Measurements from ENCODE around the gene HSD17B14. TPM values are rescaled to one million over a fixed set of nuclear protein-coding genes. Genes with fewer than 3 reads are reported as not detected.
A peak's percentile ranks its signal among the peaks of the same experiment; 100 is the strongest.

The HSD17B14 gene
- total and polyA plus RNA-seq, 9 of the 15 experiments (the other 6 are each of a cell fraction or from before 2014, with no cell fraction given), result 0.16 TPM; not detected in 8

DNA sequence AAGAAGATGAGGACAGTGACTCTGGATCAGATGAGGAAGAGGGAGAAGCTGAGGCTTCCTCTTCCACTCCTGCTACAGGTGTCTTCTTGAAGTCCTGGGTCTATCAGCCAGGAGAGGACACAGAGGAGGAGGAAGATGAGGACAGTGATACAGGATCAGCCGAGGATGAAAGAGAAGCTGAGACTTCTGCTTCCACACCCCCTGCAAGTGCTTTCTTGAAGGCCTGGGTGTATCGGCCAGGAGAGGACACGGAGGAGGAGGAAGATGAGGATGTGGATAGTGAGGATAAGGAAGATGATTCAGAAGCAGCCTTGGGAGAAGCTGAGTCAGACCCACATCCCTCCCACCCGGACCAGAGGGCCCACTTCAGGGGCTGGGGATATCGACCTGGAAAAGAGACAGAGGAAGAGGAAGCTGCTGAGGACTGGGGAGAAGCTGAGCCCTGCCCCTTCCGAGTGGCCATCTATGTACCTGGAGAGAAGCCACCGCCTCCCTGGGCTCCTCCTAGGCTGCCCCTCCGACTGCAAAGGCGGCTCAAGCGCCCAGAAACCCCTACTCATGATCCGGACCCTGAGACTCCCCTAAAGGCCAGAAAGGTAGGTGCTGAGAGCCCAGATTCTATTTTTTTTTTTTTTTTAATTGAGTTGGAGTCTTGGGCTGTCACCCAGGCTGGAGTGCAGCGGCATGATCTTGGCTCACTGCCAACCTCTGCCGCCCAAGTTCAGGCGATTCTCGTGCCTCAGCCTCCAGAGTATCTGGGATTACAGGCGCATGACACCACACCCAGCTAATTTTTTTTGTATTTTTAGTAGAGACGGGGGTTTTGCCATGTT, 38.2 kb upstream of the HSD17B14 start (continued):
- TF ChIP-seq, protein P1, sequence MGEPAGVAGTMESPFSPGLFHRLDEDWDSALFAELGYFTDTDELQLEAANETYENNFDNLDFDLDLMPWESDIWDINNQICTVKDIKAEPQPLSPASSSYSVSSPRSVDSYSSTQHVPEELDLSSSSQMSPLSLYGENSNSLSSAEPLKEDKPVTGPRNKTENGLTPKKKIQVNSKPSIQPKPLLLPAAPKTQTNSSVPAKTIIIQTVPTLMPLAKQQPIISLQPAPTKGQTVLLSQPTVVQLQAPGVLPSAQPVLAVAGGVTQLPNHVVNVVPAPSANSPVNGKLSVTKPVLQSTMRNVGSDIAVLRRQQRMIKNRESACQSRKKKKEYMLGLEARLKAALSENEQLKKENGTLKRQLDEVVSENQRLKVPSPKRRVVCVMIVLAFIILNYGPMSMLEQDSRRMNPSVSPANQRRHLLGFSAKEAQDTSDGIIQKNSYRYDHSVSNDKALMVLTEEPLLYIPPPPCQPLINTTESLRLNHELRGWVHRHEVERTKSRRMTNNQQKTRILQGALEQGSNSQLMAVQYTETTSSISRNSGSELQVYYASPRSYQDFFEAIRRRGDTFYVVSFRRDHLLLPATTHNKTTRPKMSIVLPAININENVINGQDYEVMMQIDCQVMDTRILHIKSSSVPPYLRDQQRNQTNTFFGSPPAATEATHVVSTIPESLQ (CRISPR knock-in tag; IDR thresholded peaks at IDR 0.05), result peak; percentile 51; the same call in 1 of the 2 replicates
- TF ChIP-seq, protein P2, sequence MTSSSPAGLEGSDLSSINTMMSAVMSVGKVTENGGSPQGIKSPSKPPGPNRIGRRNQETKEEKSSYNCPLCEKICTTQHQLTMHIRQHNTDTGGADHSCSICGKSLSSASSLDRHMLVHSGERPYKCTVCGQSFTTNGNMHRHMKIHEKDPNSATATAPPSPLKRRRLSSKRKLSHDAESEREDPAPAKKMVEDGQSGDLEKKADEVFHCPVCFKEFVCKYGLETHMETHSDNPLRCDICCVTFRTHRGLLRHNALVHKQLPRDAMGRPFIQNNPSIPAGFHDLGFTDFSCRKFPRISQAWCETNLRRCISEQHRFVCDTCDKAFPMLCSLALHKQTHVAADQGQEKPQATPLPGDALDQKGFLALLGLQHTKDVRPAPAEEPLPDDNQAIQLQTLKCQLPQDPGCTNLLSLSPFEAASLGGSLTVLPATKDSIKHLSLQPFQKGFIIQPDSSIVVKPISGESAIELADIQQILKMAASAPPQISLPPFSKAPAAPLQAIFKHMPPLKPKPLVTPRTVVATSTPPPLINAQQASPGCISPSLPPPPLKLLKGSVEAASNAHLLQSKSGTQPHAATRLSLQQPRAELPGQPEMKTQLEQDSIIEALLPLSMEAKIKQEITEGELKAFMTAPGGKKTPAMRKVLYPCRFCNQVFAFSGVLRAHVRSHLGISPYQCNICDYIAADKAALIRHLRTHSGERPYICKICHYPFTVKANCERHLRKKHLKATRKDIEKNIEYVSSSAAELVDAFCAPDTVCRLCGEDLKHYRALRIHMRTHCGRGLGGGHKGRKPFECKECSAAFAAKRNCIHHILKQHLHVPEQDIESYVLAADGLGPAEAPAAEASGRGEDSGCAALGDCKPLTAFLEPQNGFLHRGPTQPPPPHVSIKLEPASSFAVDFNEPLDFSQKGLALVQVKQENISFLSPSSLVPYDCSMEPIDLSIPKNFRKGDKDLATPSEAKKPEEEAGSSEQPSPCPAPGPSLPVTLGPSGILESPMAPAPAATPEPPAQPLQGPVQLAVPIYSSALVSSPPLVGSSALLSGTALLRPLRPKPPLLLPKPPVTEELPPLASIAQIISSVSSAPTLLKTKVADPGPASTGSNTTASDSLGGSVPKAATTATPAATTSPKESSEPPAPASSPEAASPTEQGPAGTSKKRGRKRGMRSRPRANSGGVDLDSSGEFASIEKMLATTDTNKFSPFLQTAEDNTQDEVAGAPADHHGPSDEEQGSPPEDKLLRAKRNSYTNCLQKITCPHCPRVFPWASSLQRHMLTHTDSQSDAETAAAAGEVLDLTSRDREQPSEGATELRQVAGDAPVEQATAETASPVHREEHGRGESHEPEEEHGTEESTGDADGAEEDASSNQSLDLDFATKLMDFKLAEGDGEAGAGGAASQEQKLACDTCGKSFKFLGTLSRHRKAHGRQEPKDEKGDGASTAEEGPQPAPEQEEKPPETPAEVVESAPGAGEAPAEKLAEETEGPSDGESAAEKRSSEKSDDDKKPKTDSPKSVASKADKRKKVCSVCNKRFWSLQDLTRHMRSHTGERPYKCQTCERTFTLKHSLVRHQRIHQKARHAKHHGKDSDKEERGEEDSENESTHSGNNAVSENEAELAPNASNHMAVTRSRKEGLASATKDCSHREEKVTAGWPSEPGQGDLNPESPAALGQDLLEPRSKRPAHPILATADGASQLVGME (CRISPR knock-in tag; IDR thresholded peaks at IDR 0.05), result 0 out of 2 replicates have a peak, but pooled peaks have one; percentile 7
- TF ChIP-seq, protein P3, sequence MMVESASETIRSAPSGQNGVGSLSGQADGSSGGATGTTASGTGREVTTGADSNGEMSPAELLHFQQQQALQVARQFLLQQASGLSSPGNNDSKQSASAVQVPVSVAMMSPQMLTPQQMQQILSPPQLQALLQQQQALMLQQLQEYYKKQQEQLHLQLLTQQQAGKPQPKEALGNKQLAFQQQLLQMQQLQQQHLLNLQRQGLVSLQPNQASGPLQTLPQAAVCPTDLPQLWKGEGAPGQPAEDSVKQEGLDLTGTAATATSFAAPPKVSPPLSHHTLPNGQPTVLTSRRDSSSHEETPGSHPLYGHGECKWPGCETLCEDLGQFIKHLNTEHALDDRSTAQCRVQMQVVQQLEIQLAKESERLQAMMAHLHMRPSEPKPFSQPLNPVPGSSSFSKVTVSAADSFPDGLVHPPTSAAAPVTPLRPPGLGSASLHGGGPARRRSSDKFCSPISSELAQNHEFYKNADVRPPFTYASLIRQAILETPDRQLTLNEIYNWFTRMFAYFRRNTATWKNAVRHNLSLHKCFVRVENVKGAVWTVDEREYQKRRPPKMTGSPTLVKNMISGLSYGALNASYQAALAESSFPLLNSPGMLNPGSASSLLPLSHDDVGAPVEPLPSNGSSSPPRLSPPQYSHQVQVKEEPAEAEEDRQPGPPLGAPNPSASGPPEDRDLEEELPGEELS (CRISPR knock-in tag; IDR thresholded peaks at IDR 0.05; ENCODE audit: borderline replicate concordance), result no peak
- TF ChIP-seq ELF4 (CRISPR knock-in tag; IDR thresholded peaks at IDR 0.05) (peak; percentile 64; the same call in 1 of the 2 replicates), ZBTB7A (IDR thresholded peaks at IDR 0.05; ENCODE audit: borderline replicate concordance, control insufficient read depth, low read depth, low read length) (0 out of 2 replicates have a peak, but pooled peaks have one; percentile 14), KLF16 (IDR thresholded peaks at IDR 0.05) (0 out of 2 replicates have a peak, but pooled peaks have one; percentile 5), CHCHD3 (CRISPR knock-in tag; IDR thresholded peaks at IDR 0.05) (no peak), TAF7 (tag; IDR thresholded peaks at IDR 0.05) (0 out of 2 replicates have a peak, but pooled peaks have one; percentile 38), HLTF (IDR thresholded peaks at IDR 0.05) (0 out of 2 replicates have a peak, but pooled peaks have one; percentile 36), CREB1 (IDR thresholded peaks at IDR 0.05) (no peak), CREB1 (CRISPR knock-in tag; IDR thresholded peaks at IDR 0.05) (0 out of 2 replicates have a peak, but pooled peaks have one; percentile 5)
- TF ChIP-seq, protein P4, sequence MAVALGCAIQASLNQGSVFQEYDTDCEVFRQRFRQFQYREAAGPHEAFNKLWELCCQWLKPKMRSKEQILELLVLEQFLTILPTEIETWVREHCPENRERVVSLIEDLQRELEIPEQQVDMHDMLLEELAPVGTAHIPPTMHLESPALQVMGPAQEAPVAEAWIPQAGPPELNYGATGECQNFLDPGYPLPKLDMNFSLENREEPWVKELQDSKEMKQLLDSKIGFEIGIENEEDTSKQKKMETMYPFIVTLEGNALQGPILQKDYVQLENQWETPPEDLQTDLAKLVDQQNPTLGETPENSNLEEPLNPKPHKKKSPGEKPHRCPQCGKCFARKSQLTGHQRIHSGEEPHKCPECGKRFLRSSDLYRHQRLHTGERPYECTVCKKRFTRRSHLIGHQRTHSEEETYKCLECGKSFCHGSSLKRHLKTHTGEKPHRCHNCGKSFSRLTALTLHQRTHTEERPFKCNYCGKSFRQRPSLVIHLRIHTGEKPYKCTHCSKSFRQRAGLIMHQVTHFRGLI (CRISPR knock-in tag; IDR thresholded peaks at IDR 0.05), result no peak
- TF ChIP-seq, protein P5, sequence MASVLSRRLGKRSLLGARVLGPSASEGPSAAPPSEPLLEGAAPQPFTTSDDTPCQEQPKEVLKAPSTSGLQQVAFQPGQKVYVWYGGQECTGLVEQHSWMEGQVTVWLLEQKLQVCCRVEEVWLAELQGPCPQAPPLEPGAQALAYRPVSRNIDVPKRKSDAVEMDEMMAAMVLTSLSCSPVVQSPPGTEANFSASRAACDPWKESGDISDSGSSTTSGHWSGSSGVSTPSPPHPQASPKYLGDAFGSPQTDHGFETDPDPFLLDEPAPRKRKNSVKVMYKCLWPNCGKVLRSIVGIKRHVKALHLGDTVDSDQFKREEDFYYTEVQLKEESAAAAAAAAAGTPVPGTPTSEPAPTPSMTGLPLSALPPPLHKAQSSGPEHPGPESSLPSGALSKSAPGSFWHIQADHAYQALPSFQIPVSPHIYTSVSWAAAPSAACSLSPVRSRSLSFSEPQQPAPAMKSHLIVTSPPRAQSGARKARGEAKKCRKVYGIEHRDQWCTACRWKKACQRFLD (CRISPR knock-in tag; IDR thresholded peaks at IDR 0.05), result no peak

Data from K562 (cell line).